Measurements from ENCODE around the gene HSPG2. TPM values are rescaled to one million over a fixed set of nuclear protein-coding genes. Genes with fewer than 3 reads are reported as not detected.
"Not testable (repeated sequence)": the region's sequence is repeated elsewhere in the genome, so short reads cannot be mapped to it uniquely, and the experiment has no call there.

The HSPG2 gene
- 1.8 TPM for polyA plus RNA-seq (2012; ENCODE audit: insufficient read depth, insufficient read length, low read depth)

DNA sequence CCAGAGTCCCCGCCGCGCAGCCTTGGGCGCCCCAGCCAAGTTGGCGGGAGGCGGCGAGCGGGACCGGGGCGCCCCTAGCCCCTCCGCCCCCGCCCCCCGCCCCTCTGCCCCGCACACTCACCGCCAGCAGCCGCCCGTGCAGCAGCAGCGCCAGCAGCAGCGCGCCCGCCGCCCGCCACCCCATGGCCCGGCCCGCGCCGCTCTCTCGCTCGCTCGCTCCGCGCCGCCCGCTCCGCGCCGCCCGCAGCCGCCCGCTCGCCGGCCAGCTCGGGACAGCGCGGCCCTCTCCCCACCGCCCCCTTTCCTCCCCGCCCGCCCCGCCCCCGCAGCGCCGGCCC, at the start of gene HSPG2:
TSS of gene HSPG2 (minus strand) at position 277 of the 338 bp plus-strand sequence. CDS start at position 184, 93 bp downstream.
- Histone ChIP-seq H3K9me3 (no peaks in the 10 kb centered on the region), H3K36me3 (no peaks in the 10 kb centered on the region), H3K27me3 (no peaks in the 10 kb centered on the region), H3K4me3 (ENCODE audit: low read depth, low read length) (peak within 1 kb of the TSS; percentile 52), H3K4me1 (peaks cover 7% of the 10 kb centered on the region; the same call in 1 of the 2 replicates)
- no peak for DNase-seq
- TF ChIP-seq, protein P1, sequence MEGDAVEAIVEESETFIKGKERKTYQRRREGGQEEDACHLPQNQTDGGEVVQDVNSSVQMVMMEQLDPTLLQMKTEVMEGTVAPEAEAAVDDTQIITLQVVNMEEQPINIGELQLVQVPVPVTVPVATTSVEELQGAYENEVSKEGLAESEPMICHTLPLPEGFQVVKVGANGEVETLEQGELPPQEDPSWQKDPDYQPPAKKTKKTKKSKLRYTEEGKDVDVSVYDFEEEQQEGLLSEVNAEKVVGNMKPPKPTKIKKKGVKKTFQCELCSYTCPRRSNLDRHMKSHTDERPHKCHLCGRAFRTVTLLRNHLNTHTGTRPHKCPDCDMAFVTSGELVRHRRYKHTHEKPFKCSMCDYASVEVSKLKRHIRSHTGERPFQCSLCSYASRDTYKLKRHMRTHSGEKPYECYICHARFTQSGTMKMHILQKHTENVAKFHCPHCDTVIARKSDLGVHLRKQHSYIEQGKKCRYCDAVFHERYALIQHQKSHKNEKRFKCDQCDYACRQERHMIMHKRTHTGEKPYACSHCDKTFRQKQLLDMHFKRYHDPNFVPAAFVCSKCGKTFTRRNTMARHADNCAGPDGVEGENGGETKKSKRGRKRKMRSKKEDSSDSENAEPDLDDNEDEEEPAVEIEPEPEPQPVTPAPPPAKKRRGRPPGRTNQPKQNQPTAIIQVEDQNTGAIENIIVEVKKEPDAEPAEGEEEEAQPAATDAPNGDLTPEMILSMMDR (IDR thresholded peaks at IDR 0.05; ENCODE audit: low read depth, low read length) = no peak

DNA sequence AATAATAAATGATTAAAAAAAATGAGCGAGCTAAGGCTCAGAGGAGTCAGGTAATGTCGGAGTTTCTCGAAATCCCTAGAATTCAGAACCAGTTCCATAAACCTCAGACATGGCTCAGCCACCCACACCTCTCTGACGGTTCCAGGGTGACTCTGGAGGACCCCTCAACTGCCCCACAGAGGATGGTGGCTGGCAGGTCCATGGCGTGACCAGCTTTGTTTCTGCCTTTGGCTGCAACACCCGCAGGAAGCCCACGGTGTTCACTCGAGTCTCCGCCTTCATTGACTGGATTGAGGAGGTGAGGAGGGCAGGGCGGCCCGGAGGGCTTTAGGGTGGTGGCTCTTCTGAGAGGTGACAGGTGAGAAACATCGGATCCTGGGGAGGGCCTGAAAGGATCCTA, 49.3 kb upstream of the HSPG2 start:
- H3K36me3 ChIP-seq; H3K4me3 ChIP-seq (ENCODE audit: low read depth, low read length); H3K27me3 ChIP-seq; H3K4me1 ChIP-seq; DNase-seq; H3K9me3 ChIP-seq: not testable (repeated sequence)

DNA sequence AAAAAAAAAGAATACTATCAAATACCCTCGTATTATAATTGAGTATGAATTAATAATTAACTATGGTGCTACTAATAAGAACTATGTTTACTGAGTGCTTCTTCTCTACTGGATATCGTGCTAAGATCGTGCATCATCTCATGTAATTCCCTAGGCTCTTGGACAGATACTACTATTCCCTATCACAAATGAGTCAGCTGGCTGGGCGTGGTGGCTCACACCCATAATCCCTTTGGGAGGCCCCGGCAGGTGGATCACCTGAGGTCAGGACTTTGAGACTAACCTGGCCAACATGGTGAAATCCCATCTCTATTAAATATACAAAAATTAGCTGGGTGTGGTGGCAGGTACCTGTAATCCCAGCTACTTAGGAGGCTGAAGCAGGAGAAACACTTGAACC, 48.8 kb upstream of the HSPG2 start:
- not testable (repeated sequence) for H3K4me3 ChIP-seq (ENCODE audit: low read depth, low read length); H3K9me3 ChIP-seq; H3K27me3 ChIP-seq; H3K36me3 ChIP-seq; DNase-seq; H3K4me1 ChIP-seq

DNA sequence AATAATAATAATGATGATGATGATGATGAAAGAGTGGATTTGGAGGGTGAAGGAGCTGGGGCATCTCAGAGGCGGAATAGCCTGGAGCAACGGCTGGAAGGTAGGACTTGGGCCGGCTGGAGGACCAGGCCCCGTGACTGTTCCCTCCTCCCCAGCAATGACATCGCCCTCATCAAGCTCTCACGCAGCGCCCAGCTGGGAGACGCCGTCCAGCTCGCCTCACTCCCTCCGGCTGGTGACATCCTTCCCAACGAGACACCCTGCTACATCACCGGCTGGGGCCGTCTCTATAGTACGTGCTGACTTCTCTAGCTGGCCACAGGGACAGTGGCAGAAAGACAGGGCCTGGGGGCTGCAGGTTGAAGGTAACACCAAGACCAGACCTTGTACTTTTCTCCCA, 46.4 kb upstream of the HSPG2 start:
- not testable (repeated sequence) for H3K27me3 ChIP-seq; H3K36me3 ChIP-seq; H3K4me3 ChIP-seq (ENCODE audit: low read depth, low read length); DNase-seq; H3K4me1 ChIP-seq; H3K9me3 ChIP-seq

DNA sequence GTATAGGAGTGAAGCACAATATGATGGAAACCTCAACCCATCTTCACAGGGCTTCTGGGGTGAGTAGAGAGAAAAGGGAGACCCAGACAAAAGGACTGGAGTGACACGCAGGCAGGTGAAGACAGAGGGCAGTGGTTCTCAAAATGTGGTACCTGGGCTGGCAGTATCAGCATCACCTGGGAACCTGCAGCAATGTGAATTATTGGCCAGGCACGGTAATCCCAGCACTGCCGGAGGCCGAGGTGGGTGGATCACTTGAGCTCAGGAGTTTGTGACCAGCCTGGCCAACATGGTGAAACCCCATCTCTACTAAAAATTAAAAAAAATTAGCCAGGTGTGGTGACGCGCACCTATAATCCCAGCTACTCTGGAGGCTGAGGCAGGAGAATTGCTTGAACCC, 45.0 kb upstream of the HSPG2 start:
- H3K9me3 ChIP-seq; DNase-seq; H3K4me3 ChIP-seq (ENCODE audit: low read depth, low read length); H3K36me3 ChIP-seq; H3K4me1 ChIP-seq; H3K27me3 ChIP-seq: not testable (repeated sequence)

DNA sequence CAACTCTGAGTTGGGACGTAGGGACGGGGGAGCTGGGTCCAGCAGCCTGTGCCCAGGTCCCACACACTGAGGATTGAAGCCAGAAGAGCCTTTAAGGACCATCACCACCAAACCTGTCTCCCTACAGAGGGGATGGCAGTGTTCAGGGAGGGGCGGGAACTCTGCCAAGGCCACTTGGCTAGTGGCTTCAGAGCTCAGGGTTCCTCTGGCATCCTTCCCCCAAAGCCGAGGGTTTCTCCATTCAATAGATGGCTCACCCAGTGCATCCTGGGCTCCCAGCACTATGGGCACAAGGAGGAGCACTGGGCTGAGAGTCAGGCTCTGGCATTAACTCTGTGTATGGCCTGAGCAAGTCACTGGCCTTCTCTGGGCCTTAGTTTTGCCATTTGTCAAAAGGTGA, 44.1 kb upstream of the HSPG2 start:
- H3K4me1 ChIP-seq; DNase-seq; H3K27me3 ChIP-seq; H3K36me3 ChIP-seq; H3K9me3 ChIP-seq; H3K4me3 ChIP-seq (ENCODE audit: low read depth, low read length): not testable (repeated sequence)

DNA sequence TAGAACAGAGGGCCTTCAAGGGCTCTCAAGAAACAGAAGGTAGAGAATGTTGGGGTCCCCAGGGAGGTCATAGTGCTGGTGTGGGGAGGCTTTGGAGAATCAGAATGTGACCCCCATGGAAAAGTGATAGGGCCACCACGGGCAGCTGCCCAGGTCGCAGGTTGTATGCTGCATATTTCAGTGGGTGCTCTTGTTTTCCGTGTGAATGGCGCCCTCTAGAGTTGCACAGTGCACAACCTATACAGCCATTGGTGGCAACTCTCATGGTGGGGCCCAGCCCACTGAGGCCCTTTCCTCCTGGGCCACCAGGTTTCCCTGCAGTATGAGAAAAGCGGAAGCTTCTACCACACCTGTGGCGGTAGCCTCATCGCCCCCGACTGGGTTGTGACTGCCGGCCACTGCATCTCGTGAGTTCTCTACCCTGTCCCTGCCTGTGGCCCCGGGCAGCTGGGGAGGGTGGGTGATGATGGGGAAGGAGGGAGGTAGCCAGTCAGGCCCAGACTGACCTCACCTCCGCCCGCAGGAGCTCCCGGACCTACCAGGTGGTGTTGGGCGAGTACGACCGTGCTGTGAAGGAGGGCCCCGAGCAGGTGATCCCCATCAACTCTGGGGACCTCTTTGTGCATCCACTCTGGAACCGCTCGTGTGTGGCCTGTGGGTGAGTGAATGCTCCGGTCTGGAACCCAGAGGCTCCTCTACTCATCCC, 43.6 kb upstream of the HSPG2 start:
- H3K4me1 ChIP-seq; H3K36me3 ChIP-seq; H3K4me3 ChIP-seq (ENCODE audit: low read depth, low read length); H3K27me3 ChIP-seq; DNase-seq; H3K9me3 ChIP-seq: not testable (repeated sequence)

DNA sequence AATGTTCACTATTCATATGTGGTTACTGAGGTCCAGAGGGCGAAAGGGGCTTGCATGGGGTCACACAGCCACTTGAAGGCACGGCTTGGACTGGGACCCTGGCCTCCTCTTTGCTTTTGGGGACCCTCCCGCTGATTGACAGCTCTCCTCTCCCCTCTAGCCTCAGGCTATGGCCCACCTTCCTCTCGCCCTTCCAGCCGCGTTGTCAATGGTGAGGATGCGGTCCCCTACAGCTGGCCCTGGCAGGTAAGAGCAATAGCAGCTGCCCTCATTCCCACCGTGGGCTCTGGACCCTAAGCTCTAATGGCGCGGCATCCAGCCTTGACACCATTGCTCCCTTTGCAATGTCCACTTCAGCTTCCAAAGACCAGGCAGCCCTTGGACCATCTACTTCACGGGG, 41.1 kb upstream of the HSPG2 start:
- DNase-seq; H3K4me1 ChIP-seq; H3K4me3 ChIP-seq (ENCODE audit: low read depth, low read length); H3K9me3 ChIP-seq; H3K36me3 ChIP-seq; H3K27me3 ChIP-seq: not testable (repeated sequence)

DNA sequence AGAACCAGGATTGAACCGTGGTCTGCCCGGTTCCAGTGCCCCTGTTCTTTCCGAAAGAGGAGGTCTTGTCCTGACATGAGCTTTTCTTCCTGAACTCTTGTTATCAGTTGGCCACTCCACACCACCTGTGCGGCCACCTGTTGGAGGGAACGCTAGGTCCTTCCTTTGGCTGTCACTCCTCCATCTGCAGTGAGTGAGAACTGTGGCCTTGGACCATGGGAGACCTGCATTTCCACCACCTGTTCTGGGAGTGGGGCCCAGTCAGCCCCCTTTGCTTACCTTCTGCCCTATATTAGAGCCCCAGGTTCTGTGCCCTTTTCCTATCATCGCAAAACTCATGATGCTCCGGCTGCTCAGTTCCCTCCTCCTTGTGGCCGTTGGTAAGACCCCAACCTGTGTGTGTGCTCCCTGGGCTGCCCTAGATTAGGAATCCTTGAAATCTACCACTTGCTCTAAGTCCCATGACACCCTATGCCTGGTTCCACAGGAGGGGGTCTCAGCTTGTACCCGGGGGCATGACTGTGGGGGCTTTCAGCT, 39.7 kb upstream of the HSPG2 start, which contains the start of gene CELA3B:
TSS of gene CELA3B (plus strand) at position 320 of the 537 bp plus-strand sequence. CDS start at position 338, 18 bp downstream.
- DNase-seq; H3K9me3 ChIP-seq; H3K4me3 ChIP-seq (ENCODE audit: low read depth, low read length); H3K36me3 ChIP-seq; H3K27me3 ChIP-seq; H3K4me1 ChIP-seq: not testable (repeated sequence)

DNA sequence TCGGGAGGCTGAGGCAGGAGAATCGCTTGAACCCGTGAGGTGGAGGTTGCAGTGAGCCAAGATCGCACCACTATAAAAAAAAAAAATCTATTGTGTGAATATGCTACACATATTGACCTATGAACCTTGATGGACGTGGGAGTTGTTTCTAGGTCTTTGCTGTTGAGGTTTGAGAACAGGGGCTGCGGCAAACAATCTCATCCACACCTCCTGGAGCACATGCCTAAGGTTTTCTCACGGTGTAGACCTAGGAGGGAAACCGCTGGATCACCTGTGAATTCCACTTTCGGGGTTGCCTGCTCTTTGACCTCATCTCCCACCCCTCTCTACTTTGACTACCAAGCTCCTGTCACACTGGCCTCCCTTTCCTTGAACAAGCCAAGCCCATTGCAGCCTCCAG, 38.2 kb upstream of the HSPG2 start:
- not testable (repeated sequence) for H3K36me3 ChIP-seq; H3K4me1 ChIP-seq; DNase-seq; H3K9me3 ChIP-seq; H3K4me3 ChIP-seq (ENCODE audit: low read depth, low read length); H3K27me3 ChIP-seq

DNA sequence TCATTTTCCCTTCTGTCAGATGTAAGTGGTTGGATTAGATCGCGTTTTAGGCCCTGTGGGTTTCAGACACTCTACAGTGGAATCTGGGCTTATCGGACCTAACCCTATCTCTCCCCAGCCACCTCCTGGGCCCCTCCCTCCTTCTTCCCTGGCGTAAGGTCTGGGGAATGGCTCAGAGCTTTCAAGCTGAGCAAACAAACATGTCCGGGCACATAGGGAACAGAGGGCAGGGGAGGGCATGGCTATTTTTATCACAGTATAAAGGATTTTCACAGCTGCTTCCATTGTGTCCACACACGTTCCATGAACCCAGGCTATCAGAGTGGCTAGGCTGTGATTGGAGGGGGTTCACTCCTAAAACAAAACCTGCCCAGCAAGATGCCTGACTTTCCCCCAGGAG, 37.6 kb upstream of the HSPG2 start:
- not testable (repeated sequence) for H3K36me3 ChIP-seq; H3K27me3 ChIP-seq; DNase-seq; H3K4me1 ChIP-seq; H3K4me3 ChIP-seq (ENCODE audit: low read depth, low read length); H3K9me3 ChIP-seq

DNA sequence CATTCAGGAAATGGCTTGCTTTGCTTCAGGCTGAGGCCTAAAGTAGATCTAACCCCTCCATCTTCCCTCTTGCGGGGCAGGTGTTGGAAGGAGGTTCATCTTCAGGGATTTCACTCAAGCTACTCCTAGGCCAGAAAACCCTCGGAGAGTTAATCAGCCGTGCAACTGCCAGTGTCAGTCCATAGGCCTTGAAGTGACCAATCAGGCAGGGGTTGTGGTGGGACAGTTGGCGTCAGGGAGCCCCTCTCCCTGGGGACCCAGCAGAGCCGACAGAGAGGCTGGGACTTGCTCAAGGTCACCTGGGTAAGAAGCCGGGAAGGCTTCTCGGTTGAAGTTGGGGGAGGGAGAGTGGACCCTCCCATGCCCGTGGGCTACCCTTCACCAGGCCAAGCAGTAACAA, 36.8 kb upstream of the HSPG2 start:
- H3K9me3 ChIP-seq; H3K4me1 ChIP-seq; DNase-seq; H3K27me3 ChIP-seq; H3K36me3 ChIP-seq; H3K4me3 ChIP-seq (ENCODE audit: low read depth, low read length): not testable (repeated sequence)

DNA sequence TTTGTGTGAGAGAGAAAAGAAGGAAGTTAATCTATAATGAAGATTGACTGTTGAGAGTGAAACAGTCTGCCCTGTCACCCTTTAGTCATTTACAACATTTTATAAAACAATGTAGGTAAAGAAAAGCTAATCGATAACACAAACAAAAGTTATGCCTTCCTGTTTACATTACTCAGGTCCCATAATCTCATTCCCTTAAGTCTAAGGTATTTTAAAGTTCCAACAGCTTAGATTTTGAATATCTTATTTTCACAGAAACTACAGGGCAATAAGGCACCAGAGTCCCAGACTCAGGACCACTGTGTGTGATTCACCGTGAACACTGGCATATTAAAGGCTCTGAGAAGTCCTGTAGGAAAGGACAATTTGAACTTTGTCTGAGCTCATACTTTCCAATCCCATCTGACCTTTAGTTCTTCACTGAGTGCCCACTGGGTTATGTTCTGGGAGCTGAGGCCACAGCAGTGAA, 35.9 kb upstream of the HSPG2 start:
- not testable (repeated sequence) for DNase-seq; H3K9me3 ChIP-seq; H3K4me1 ChIP-seq; H3K27me3 ChIP-seq; H3K4me3 ChIP-seq (ENCODE audit: low read depth, low read length); H3K36me3 ChIP-seq

DNA sequence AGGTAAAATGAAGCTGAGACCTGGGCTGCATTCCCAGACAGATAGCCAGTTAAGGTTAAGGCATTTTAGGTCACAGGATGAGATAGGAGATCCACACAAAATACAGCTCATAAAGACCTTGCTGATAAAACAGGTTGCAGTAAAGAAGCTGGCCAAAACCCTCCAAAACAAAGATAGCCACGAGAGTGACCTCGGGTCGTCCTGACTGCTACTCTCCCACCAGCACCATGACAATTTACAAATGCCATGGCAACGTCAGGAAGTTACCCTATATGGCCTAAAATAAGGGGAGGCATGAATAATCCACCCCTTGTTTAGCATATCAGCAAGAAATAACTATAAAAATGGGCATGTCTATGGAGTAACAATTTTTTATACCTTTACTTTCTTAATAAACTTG, 33.4 kb upstream of the HSPG2 start:
- H3K36me3 ChIP-seq; H3K9me3 ChIP-seq; H3K27me3 ChIP-seq; H3K4me3 ChIP-seq (ENCODE audit: low read depth, low read length); DNase-seq; H3K4me1 ChIP-seq: not testable (repeated sequence)

DNA sequence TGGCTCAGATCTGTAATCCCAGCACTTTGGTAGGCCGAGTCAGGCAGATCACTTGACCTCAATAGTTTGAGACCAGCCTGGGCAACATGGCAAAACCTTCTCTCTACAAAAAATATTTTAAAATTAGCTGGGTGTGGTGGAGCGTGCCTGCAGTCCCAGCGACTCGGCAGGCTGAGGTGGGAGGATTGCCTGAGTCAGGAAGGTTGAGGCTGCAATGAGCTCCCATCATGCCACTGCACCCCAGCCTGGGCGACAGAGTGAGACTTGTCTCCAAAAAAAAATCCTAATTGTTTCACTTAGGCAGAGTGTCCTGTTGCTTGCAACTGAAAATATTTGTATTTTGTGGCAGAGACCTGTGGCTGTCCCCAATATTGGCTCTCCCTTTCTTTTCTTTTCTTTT, 32.0 kb upstream of the HSPG2 start:
- not testable (repeated sequence) for DNase-seq; H3K27me3 ChIP-seq; H3K36me3 ChIP-seq; H3K9me3 ChIP-seq; H3K4me3 ChIP-seq (ENCODE audit: low read depth, low read length); H3K4me1 ChIP-seq
